GM12874 (cell line): ENCODE measurements around the gene SCGB2B2.

Experiments
- CTCF ChIP-seq: IDR thresholded peaks from 2 replicates; pipeline ENCODE4 v1.5.1; 2011; ENCODE audit warnings: low read depth, mild to moderate bottlenecking, control low read depth, low read length, moderate library complexity; ENCODE audit not compliant: insufficient read depth

The SCGB2B2 gene

GRCh38 chr19:34655651-34656050, 21.3 kb downstream of the SCGB2B2 start:
- TF ChIP-seq CTCF, result no peak

GRCh38 chr19:34654796-34655195, 22.2 kb downstream of the SCGB2B2 start:
- no peak for TF ChIP-seq CTCF

- no peak for TF ChIP-seq CTCF
Observed at GRCh38 chr19:34651747-34652146, 25.2 kb downstream of the SCGB2B2 start.

GRCh38 chr19:34649886-34650543, 26.9 kb downstream of the SCGB2B2 start:
- TF ChIP-seq CTCF, result no peak

- TF ChIP-seq CTCF, result no peak
Observed at GRCh38 chr19:34645551-34645950, 31.4 kb downstream of the SCGB2B2 start.

- no peak for TF ChIP-seq CTCF
Observed at GRCh38 chr19:34644991-34645461, 31.9 kb downstream of the SCGB2B2 start.

GRCh38 chr19:34642241-34642640, 34.7 kb downstream of the SCGB2B2 start:
- TF ChIP-seq CTCF, result no peak
